H9 (cell line): Measurements from ENCODE around the gene HIPK2. TPM values are rescaled to one million over a fixed set of nuclear protein-coding genes. Genes with fewer than 3 reads are reported as not detected.

ENCODE experiments used
- DNase-seq: peaks from one replicate; pipeline ENCODE4 v3.0.0-alpha.2; 2017
- H2AFZ ChIP-seq: one replicate; pipeline ENCODE4 v1.6.1; 2013; ENCODE audit warnings: mild to moderate bottlenecking, low read length, control low read depth, moderate library complexity
- H2AK5ac ChIP-seq: 2 replicates; pipeline ENCODE4 v1.6.1; 2013; ENCODE audit warnings: low read length, control low read depth, mixed read lengths; ENCODE audit not compliant: insufficient read length
- H2BK120ac ChIP-seq: one replicate; pipeline ENCODE4 v1.6.1; 2013; ENCODE audit warnings: low read depth, mild to moderate bottlenecking, low read length, control low read depth, inconsistent platforms; ENCODE audit not compliant: poor library complexity, severe bottlenecking
- H2BK12ac ChIP-seq: 2 replicates; pipeline ENCODE4 v1.6.1; 2013; ENCODE audit warnings: low read length, control low read depth, mixed read lengths, low read depth; ENCODE audit not compliant: insufficient read length
- H2BK15ac ChIP-seq: 2 replicates; pipeline ENCODE4 v1.6.1; 2013; ENCODE audit warnings: low read depth, low read length, control low read depth
- H2BK20ac ChIP-seq: one replicate; pipeline ENCODE4 v1.6.1; 2013; ENCODE audit warnings: low read depth, mild to moderate bottlenecking, low read length, control low read depth, inconsistent platforms; ENCODE audit not compliant: poor library complexity, severe bottlenecking
- H2BK5ac ChIP-seq: 2 replicates; pipeline ENCODE4 v1.6.1; 2013; ENCODE audit warnings: low read length, control low read depth, mixed read lengths; ENCODE audit not compliant: insufficient read length
- H3K14ac ChIP-seq: 2 replicates; pipeline ENCODE4 v1.6.1; 2013; ENCODE audit warnings: low read length, control low read depth; ENCODE audit not compliant: insufficient read depth
- H3K18ac ChIP-seq: 2 replicates; pipeline ENCODE4 v1.6.1; 2013; ENCODE audit warnings: low read depth, mild to moderate bottlenecking, mixed read lengths, low read length, control low read depth; ENCODE audit not compliant: insufficient read length
- H3K23ac ChIP-seq: 2 replicates; pipeline ENCODE4 v1.6.1; 2013; ENCODE audit warnings: low read length, control low read depth, mixed read lengths, low read depth; ENCODE audit not compliant: insufficient read length
- H3K23me2 ChIP-seq: 2 replicates; pipeline ENCODE4 v1.6.1; 2013; ENCODE audit warnings: low read depth, mild to moderate bottlenecking, mixed read lengths, low read length, control low read depth; ENCODE audit not compliant: insufficient read length, poor library complexity, severe bottlenecking
- H3K27ac ChIP-seq: 2 replicates; pipeline ENCODE4 v1.5.1; 2013; ENCODE audit warnings: low read length, control low read depth, mixed read lengths, low read depth; ENCODE audit not compliant: insufficient read length
- H3K27me3 ChIP-seq: 2 replicates; pipeline ENCODE4 v1.6.1; 2013; ENCODE audit warnings: low read length, control low read depth, inconsistent platforms; ENCODE audit not compliant: insufficient read depth
- H3K4ac ChIP-seq: 2 replicates; pipeline ENCODE4 v1.6.1; 2013; ENCODE audit warnings: low read depth, mild to moderate bottlenecking, control low read depth, inconsistent platforms, low read length, moderate library complexity
- H3K4me1 ChIP-seq: 2 replicates; pipeline ENCODE4 v1.6.1; 2013; ENCODE audit warnings: low read length, control low read depth, inconsistent platforms; ENCODE audit not compliant: insufficient read depth
- H3K4me2 ChIP-seq: 2 replicates; pipeline ENCODE4 v1.6.1; 2013; ENCODE audit warnings: low read length, control low read depth, mixed read lengths; ENCODE audit not compliant: insufficient read length, insufficient read depth
- H3K56ac ChIP-seq: 2 replicates; pipeline ENCODE4 v1.6.1; 2013; ENCODE audit warnings: low read depth, mild to moderate bottlenecking, mixed read lengths, low read length, control low read depth; ENCODE audit not compliant: insufficient read length
- H3K79me1 ChIP-seq: 2 replicates; pipeline ENCODE4 v1.6.1; 2013; ENCODE audit warnings: low read depth, mild to moderate bottlenecking, moderate library complexity, low read length, control low read depth, inconsistent platforms; ENCODE audit not compliant: insufficient read depth, poor library complexity, severe bottlenecking
- H3K79me2 ChIP-seq: 2 replicates; pipeline ENCODE4 v1.6.1; 2013; ENCODE audit warnings: low read length, control low read depth, inconsistent platforms; ENCODE audit not compliant: insufficient read depth
- H3K9ac ChIP-seq: 2 replicates; pipeline ENCODE4 v1.6.1; 2013; ENCODE audit warnings: low read length, control low read depth, mixed read lengths; ENCODE audit not compliant: insufficient read length; ENCODE audit errors: extremely low read depth
- H3K9me3 ChIP-seq: one replicate; pipeline ENCODE4 v1.6.1; 2013; ENCODE audit warnings: low read depth, low read length, inconsistent platforms; ENCODE audit not compliant: control insufficient read depth
- H3T11ph ChIP-seq: one replicate; pipeline ENCODE4 v1.6.1; 2013; ENCODE audit warnings: mild to moderate bottlenecking, low read length, control low read depth, inconsistent platforms
- H4K20me1 ChIP-seq: one replicate; pipeline ENCODE4 v1.6.1; 2013; ENCODE audit not compliant: control insufficient read depth, insufficient read length, insufficient read depth
- H4K5ac ChIP-seq: 2 replicates; pipeline ENCODE4 v1.6.1; 2013; ENCODE audit warnings: low read depth, mild to moderate bottlenecking, mixed read lengths, low read length, control low read depth; ENCODE audit not compliant: insufficient read length
- H4K8ac ChIP-seq: replicated peaks from 2 replicates; pipeline ENCODE4 v1.6.1; 2013; ENCODE audit warnings: low read length, control low read depth, mixed read lengths, low read depth; ENCODE audit not compliant: insufficient read length
- H4K91ac ChIP-seq: 2 replicates; pipeline ENCODE4 v1.6.1; 2013; ENCODE audit warnings: low read depth, mild to moderate bottlenecking, moderate library complexity, mixed read lengths, low read length, control low read depth; ENCODE audit not compliant: insufficient read length
- H3K27ac Mint-ChIP-seq, 3 experiments: 2 replicates in 2 of 3; 3 replicates in 1 of 3; pipeline ENCODE4 v1.8.0; 2020 to 2021; ENCODE audit warnings: mixed read lengths in 3 of 3, mild to moderate bottlenecking in 1 of 3, moderate library complexity in 1 of 3
- H3K27me3 Mint-ChIP-seq: 2 replicates; pipeline ENCODE4 v1.8.0; 2021; ENCODE audit warnings: low read depth, mild to moderate bottlenecking, moderate library complexity, mixed read lengths
- H3K36me3 Mint-ChIP-seq, 3 experiments: 2 replicates in 2 of 3; 3 replicates in 1 of 3; pipeline ENCODE4 v1.8.0; 2020 to 2021; ENCODE audit warnings: low read depth in 3 of 3, mixed read lengths in 3 of 3; ENCODE audit not compliant: insufficient read depth in 1 of 3
- H3K4me1 Mint-ChIP-seq, 2 experiments: 2 replicates each; pipeline ENCODE4 v1.8.0; 2020; ENCODE audit warnings: mixed read lengths in 2 of 2
- H3K4me3 Mint-ChIP-seq, 2 experiments: 2 replicates in 1 of 2; 3 replicates in 1 of 2; pipeline ENCODE4 v1.8.0; 2020 to 2021; ENCODE audit warnings: mild to moderate bottlenecking in 2 of 2, mixed read lengths in 2 of 2, moderate library complexity in 1 of 2
- H3K9me3 Mint-ChIP-seq, 2 experiments: 2 replicates in 1 of 2; 3 replicates in 1 of 2; pipeline ENCODE4 v1.8.0; 2020; ENCODE audit warnings: mild to moderate bottlenecking in 2 of 2, mixed read lengths in 2 of 2, moderate library complexity in 1 of 2
- CTCF ChIP-seq: fragments of 200-600 bp; sonication (generic); conservative IDR thresholded peaks from 3 replicates; pipeline ENCODE4 v1.8.0; 2021; ENCODE audit warnings: antibody characterized with exemption, mild to moderate bottlenecking
- WGBS: extraction: QIAGEN DNeasy Blood & Tissue Kit; methylation state at CpG from one replicate; pipeline ENCODE4 v1.1.7; 2013; ENCODE audit warnings: missing lambda C conversion rate, low lambda C conversion rate, mixed read lengths; ENCODE audit not compliant: insufficient read length; ENCODE audit errors: extremely low coverage; 5-methylcytosine and 5-hydroxymethylcytosine counted together
- total RNA-seq: library from RNA; stranded (reverse); gene quantifications from 2 replicates; pipeline ENCODE4 v1.2.1, GENCODE V29; 2021

HIPK2 gene
- total RNA-seq, 1 experiment from 2014 or later = 21.9 TPM

GRCh38 chr7:139774376-139774775, 3.4 kb downstream of the HIPK2 start:
- H3K27ac Mint-ChIP-seq = no peak overlapping the region
- no peak overlapping the region for H3K4me3 Mint-ChIP-seq
- Histone ChIP-seq H3K14ac (no peak overlapping the region), H4K8ac (no peak overlapping the region), H3T11ph (no peak overlapping the region), H3K4ac (no peak overlapping the region), H4K20me1 (no peaks in the 10 kb centered on the region), H3K23ac (no peak overlapping the region), H3K79me2 (no peaks in the 10 kb centered on the region), H2BK15ac (no peak overlapping the region), H3K27ac (no peak overlapping the region), H3K4me1 (no peaks in the 10 kb centered on the region; the same call in 1 of the 2 replicates), H3K56ac (no peak overlapping the region), H2BK5ac (no peak overlapping the region), H3K23me2 (peaks cover 8% of the 10 kb centered on the region), H2BK120ac (no peak overlapping the region), H3K18ac (no peak overlapping the region), H2BK12ac (no peak overlapping the region), H3K79me1 (no peaks in the 10 kb centered on the region), H2AFZ (no peak overlapping the region), H2AK5ac (no peak overlapping the region), H2BK20ac (no peak overlapping the region), H4K91ac (no peak overlapping the region), H3K9ac (no peak overlapping the region), H3K27me3 (peaks cover 11% of the 10 kb centered on the region; the same call in 1 of the 2 replicates), H3K9me3 (no peaks in the 10 kb centered on the region), H4K5ac (no peak overlapping the region), H3K4me2 (no peak overlapping the region)
- no CpG with 5 or more reads among the region's 1 CpG for WGBS
- peaks cover 27% of the 10 kb centered on the region in 2 experiments for H3K4me1 Mint-ChIP-seq
- H3K36me3 Mint-ChIP-seq = peaks cover 0 to under 1% (median 0%) of the 10 kb centered on the region in 3 experiments; a peak in 1 of 7 replicates
- TF ChIP-seq CTCF = no peak
- no peak for DNase-seq
- no peaks in the 10 kb centered on the region; a peak in 2 of 5 replicates for H3K9me3 Mint-ChIP-seq
- peaks cover 33% of the 10 kb centered on the region for H3K27me3 Mint-ChIP-seq
